ENCODE results near the gene DCTN1. TPM values are rescaled to one million over a fixed set of nuclear protein-coding genes. Genes with fewer than 3 reads are reported as not detected.

The DCTN1 gene
- total and polyA plus RNA-seq, 2 donors (not counting 3 experiments of a cell fraction or from before 2014, with no cell fraction given), result 130 to 170 TPM

DNA sequence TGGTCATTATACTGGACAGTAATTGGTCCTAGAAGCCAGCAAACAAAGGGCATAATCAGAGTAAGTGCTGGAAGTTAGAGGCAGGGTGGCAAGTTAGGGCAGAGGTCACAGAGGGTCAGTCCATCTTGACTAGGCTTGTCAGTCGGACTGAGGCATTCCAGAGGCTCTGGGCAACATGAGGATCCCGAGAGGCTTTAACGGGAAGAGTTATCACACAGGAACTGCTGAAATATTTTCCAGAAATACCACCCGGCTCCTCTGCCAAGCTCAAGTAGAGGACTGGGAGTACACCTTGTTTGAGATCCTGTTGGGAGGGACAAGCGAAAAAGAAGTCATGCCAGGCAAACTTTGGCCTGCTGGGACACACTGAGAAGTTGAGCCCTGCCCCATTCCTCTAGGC, 27.6 kb upstream of the DCTN1 start:
- CTCF ChIA-PET, result interaction anchor here (1.2 to 1.6 kb wide), 2 partner anchors 16 to 73 kb away, joined by 3 to 4 read pairs; no protein-coding TSS in a partner anchor
- no TSS peak for BruUV-seq (replicated peaks)
- H3K79me2 ChIP-seq (ENCODE audit: control insufficient read depth, insufficient read depth, low read length), result no peaks in the 10 kb centered on the region
- H4K20me1 ChIP-seq (replicated peaks; ENCODE audit: control insufficient read depth, extremely low read depth, insufficient read depth, low read length), result no peaks in the 10 kb centered on the region
- dilution Hi-C loops (cut with MboI; ENCODE audit: extremely low pct_ligation_motif_present, low sequenced_read_pairs), result no loop called here
- FAIRE-seq (no peak), DNase-seq (ENCODE audit: low read depth, low spot score) (no peak)
- H3K9me1 ChIP-seq (replicated peaks; ENCODE audit: control insufficient read depth, extremely low read depth, insufficient read depth, low read length), result no peaks in the 10 kb centered on the region
- no peaks in the 10 kb centered on the region for H3K36me3 ChIP-seq (ENCODE audit: control insufficient read depth in 2 of 2, extremely low read depth in 1 of 2, insufficient read depth in 2 of 2, low read length in 2 of 2)
- H3K9ac ChIP-seq (replicated peaks; ENCODE audit: extremely low read depth, insufficient read depth, low read length), result no peak overlapping the region
- intact Hi-C loops (cut with micrococcal nuclease), result no loop called here
- no peaks in the 10 kb centered on the region for H3K4me1 ChIP-seq (ENCODE audit: control insufficient read depth, extremely low read depth, insufficient read depth, low read length)
- no peak overlapping the region for H3K27ac ChIP-seq (ENCODE audit: insufficient read depth, low read depth, low read length)
- H3K4me3 ChIP-seq (replicated peaks in 1 of 3; ENCODE audit: insufficient read depth in 1 of 3, low read depth in 1 of 3, low read length in 3 of 3), result no peak overlapping the region
- TF ChIP-seq JUN (IDR thresholded peaks at IDR 0.05; ENCODE audit: borderline replicate concordance, insufficient read depth, insufficient read length, low read depth) (no peak), POLR2AphosphoS5 (IDR thresholded peaks at IDR 0.05; ENCODE audit: insufficient read depth, low read depth, low read length) (no peak), GATA2 (IDR thresholded peaks at IDR 0.05; ENCODE audit: insufficient read depth, insufficient read length, low read depth, low read length) (no peak), EZH2 (IDR thresholded peaks at IDR 0.05; ENCODE audit: borderline replicate concordance, low read depth, low read length, severe bottlenecking) (no peak), FOS (IDR thresholded peaks at IDR 0.05; ENCODE audit: borderline replicate concordance, insufficient read depth, low read length) (no peak), POLR2A (IDR thresholded peaks at IDR 0.05; ENCODE audit: low read depth, low read length) (no peak), MYC (IDR thresholded peaks at IDR 0.05; ENCODE audit: low read depth, low read length) (no peak)
- TF ChIP-seq, protein P1, sequence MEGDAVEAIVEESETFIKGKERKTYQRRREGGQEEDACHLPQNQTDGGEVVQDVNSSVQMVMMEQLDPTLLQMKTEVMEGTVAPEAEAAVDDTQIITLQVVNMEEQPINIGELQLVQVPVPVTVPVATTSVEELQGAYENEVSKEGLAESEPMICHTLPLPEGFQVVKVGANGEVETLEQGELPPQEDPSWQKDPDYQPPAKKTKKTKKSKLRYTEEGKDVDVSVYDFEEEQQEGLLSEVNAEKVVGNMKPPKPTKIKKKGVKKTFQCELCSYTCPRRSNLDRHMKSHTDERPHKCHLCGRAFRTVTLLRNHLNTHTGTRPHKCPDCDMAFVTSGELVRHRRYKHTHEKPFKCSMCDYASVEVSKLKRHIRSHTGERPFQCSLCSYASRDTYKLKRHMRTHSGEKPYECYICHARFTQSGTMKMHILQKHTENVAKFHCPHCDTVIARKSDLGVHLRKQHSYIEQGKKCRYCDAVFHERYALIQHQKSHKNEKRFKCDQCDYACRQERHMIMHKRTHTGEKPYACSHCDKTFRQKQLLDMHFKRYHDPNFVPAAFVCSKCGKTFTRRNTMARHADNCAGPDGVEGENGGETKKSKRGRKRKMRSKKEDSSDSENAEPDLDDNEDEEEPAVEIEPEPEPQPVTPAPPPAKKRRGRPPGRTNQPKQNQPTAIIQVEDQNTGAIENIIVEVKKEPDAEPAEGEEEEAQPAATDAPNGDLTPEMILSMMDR (IDR thresholded peaks at IDR 0.05; ENCODE audit: extremely low read depth in 1 of 2, insufficient read depth in 1 of 2, low read depth in 1 of 2, low read length in 2 of 2), result no peak
- TF ChIP-seq, protein P2, sequence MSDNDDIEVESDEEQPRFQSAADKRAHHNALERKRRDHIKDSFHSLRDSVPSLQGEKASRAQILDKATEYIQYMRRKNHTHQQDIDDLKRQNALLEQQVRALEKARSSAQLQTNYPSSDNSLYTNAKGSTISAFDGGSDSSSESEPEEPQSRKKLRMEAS (IDR thresholded peaks at IDR 0.05; ENCODE audit: insufficient read depth, insufficient read length), result no peak
- H2AFZ ChIP-seq (ENCODE audit: low read depth, low read length), result no peak overlapping the region
- H3K27me3 ChIP-seq (ENCODE audit: control insufficient read depth in 2 of 2, insufficient read depth in 2 of 2, low read length in 2 of 2), result peaks cover 4 to 16% of the 10 kb centered on the region in 2 experiments
- H3K9me3 ChIP-seq (replicated peaks; ENCODE audit: control insufficient read depth, insufficient read depth, low read length), result no peaks in the 10 kb centered on the region
- POLR2A ChIA-PET, result no interaction called here
- H3K4me2 ChIP-seq (ENCODE audit: insufficient read depth, low read length), result no peak overlapping the region
